Upper lobe of left lung (tissue), 6 donors: ENCODE results near the gene UBXN2A. TPM values are rescaled to one million over a fixed set of nuclear protein-coding genes. Genes with fewer than 3 reads are reported as not detected.

Experiments
- ATAC-seq, 2 donors: fragments of 200-7000 bp; cut with Tn5 transposase; one replicate each; pipeline ENCODE4 v1.9.1; 2022; ENCODE audit warnings: mild to moderate bottlenecking in 2 of 2, moderate library complexity in 2 of 2; ENCODE audit not compliant: low FRiP score in 2 of 2
- DNase-seq, 2 donors: peaks; one replicate each; pipeline ENCODE4 v3.0.0-alpha.2; 2019 to 2020
- H3K27ac ChIP-seq, 4 donors: fragments of 200-600 bp; sonication (generic); one replicate each; pipeline ENCODE4 v1.5.1; 2016 to 2019
- H3K27me3 ChIP-seq, 4 donors: fragments of 200-600 bp; sonication (generic); one replicate each; pipeline ENCODE4 v1.5.1; 2017 to 2019
- H3K36me3 ChIP-seq, 4 donors: fragments of 200-600 bp; sonication (generic); one replicate each; pipeline ENCODE4 v1.5.1; 2016 to 2019
- H3K4me1 ChIP-seq, 4 donors: fragments of 200-600 bp; sonication (generic); one replicate each; pipeline ENCODE4 v1.5.1; 2018 to 2019
- H3K4me3 ChIP-seq, 4 donors: fragments of 200-600 bp; sonication (generic); one replicate each; pipeline ENCODE4 v1.5.1; 2017 to 2019; ENCODE audit warnings: mild to moderate bottlenecking in 2 of 4, moderate library complexity in 1 of 4
- H3K9me3 ChIP-seq, 4 donors: fragments of 200-600 bp; sonication (generic); one replicate each; pipeline ENCODE4 v1.5.1; 2018 to 2019
- CTCF ChIP-seq, 6 experiments: fragments of 450-650 bp in 4 of 6; fragments of 200-600 bp in 2 of 6; sonication (generic) in 2 of 6; IDR thresholded peaks; one replicate each; pipeline ENCODE4 v1.5.1; 2016 to 2019; ENCODE audit warnings: antibody characterized with exemption in 6 of 6
- EP300 ChIP-seq, 4 donors: sonication (generic); formaldehyde crosslinking; IDR thresholded peaks; one replicate each; pipeline ENCODE4 v1.5.1; 2017; ENCODE audit warnings: antibody characterized with exemption in 4 of 4, control low read depth in 2 of 4
- POLR2A ChIP-seq, 4 donors: fragments of 450-650 bp; IDR thresholded peaks; one replicate each; pipeline ENCODE4 v1.5.1; 2016 to 2017; ENCODE audit warnings: antibody characterized with exemption in 4 of 4, mild to moderate bottlenecking in 2 of 4
- POLR2AphosphoS5 ChIP-seq, 2 donors: sonication (generic); formaldehyde crosslinking; IDR thresholded peaks; one replicate each; pipeline ENCODE4 v1.5.1; 2017; ENCODE audit warnings: antibody characterized with exemption in 2 of 2
- WGBS, 2 donors: methylation state at CpG; one replicate each; pipeline ENCODE4 v1.1.5; 2017 to 2018; 5-methylcytosine and 5-hydroxymethylcytosine counted together
- total RNA-seq, 6 donors: library from RNA; depleted of rRNA in 4 of 6; stranded (reverse); fragments of >200 nt in 4 of 6; gene quantifications; one replicate each; pipeline versions ENCODE4 v1.1.0 to v1.2.1, GENCODE V29; 2016 to 2021
- donor health status: DM: no; HTN: no; CAD: no; lungs with moderate emphysema.
- donor health status: DM: no; HTN: yes; CAD: no; lungs with severe emphysema.

UBXN2A gene
- total RNA-seq, 6 donors from 2014 or later, result 6.3 to 16.8 (median 10.5) TPM

GRCh38 chr2:23903034-23903433 lies 37.2 kb upstream of the UBXN2A start:
- ATAC-seq (no peak), DNase-seq (no peak)
- H3K9me3 ChIP-seq, result no peaks in the 10 kb centered on the region
- H3K4me3 ChIP-seq, result no peak overlapping the region
- no peak for TF ChIP-seq POLR2A (IDR thresholded peaks at IDR 0.05)
- no peaks in the 10 kb centered on the region for H3K27me3 ChIP-seq
- 97 to 98% methylated on average over 2 of the region's 2 CpGs for WGBS, 2 donors
- no peaks in the 10 kb centered on the region for H3K36me3 ChIP-seq
- peaks cover 17 to 35% (median 31%) of the 10 kb centered on the region in 4 donors for H3K4me1 ChIP-seq
- H3K27ac ChIP-seq, result no peak overlapping the region

GRCh38 chr2:23904215-23904614 lies 36.0 kb upstream of the UBXN2A start:
- WGBS, 2 donors, result 93 to 96% methylated on average over 1 of the region's 1 CpG
- H3K4me3 ChIP-seq, result no peak overlapping the region
- no peaks in the 10 kb centered on the region for H3K36me3 ChIP-seq
- H3K27ac ChIP-seq, result no peak overlapping the region
- no peaks in the 10 kb centered on the region for H3K9me3 ChIP-seq
- DNase-seq (no peak), ATAC-seq (no peak)
- H3K27me3 ChIP-seq, result no peaks in the 10 kb centered on the region
- no peak for TF ChIP-seq CTCF (IDR thresholded peaks at IDR 0.05)
- H3K4me1 ChIP-seq, result peaks cover 17 to 35% (median 31%) of the 10 kb centered on the region in 4 donors

- 72 to 86% methylated on average over 2 of the region's 2 CpGs for WGBS, 2 donors
- Histone ChIP-seq H3K36me3 (no peaks in the 10 kb centered on the region), H3K4me1 (peaks cover 17 to 35% (median 31%) of the 10 kb centered on the region in 4 donors), H3K9me3 (no peaks in the 10 kb centered on the region), H3K27ac (no peak overlapping the region), H3K27me3 (no peaks in the 10 kb centered on the region), H3K4me3 (no peak overlapping the region)
- ATAC-seq, result peak in 1 of 2 donors; percentile 59
- no peak for DNase-seq
- TF ChIP-seq POLR2A (IDR thresholded peaks at IDR 0.05) (no peak), POLR2AphosphoS5 (IDR thresholded peaks at IDR 0.05) (no peak), EP300 (IDR thresholded peaks at IDR 0.05) (no peak), CTCF (IDR thresholded peaks at IDR 0.05) (no peak)
Observed at GRCh38 chr2:23904692-23905091, 35.6 kb upstream of the UBXN2A start.

- 37 to 39% methylated on average over 2 of the region's 2 CpGs for WGBS, 2 donors
Observed at GRCh38 chr2:23905155-23905554, 35.1 kb upstream of the UBXN2A start.

GRCh38 chr2:23912054-23912453 lies 28.2 kb upstream of the UBXN2A start:
- H3K27me3 ChIP-seq, result no peaks in the 10 kb centered on the region
- H3K27ac ChIP-seq, result no peak overlapping the region
- TF ChIP-seq CTCF (IDR thresholded peaks at IDR 0.05) (no peak), EP300 (IDR thresholded peaks at IDR 0.05) (no peak), POLR2A (IDR thresholded peaks at IDR 0.05) (no peak), POLR2AphosphoS5 (IDR thresholded peaks at IDR 0.05) (no peak)
- DNase-seq, result no peak
- peaks cover 0 to 8% (median 6%) of the 10 kb centered on the region in 4 donors for H3K4me1 ChIP-seq
- no peak for ATAC-seq
- 90 to 99% methylated on average over 3 of the region's 3 CpGs for WGBS, 2 donors
- no peak overlapping the region for H3K4me3 ChIP-seq
- H3K9me3 ChIP-seq, result no peaks in the 10 kb centered on the region
- no peaks in the 10 kb centered on the region for H3K36me3 ChIP-seq

More at GRCh38 chr2:23905155-23905554, 35.1 kb upstream of the UBXN2A start:
- Histone ChIP-seq H3K36me3 (no peaks in the 10 kb centered on the region), H3K27ac (no peak overlapping the region), H3K27me3 (no peaks in the 10 kb centered on the region), H3K4me3 (no peak overlapping the region), H3K9me3 (no peaks in the 10 kb centered on the region), H3K4me1 (peaks cover 17 to 35% (median 31%) of the 10 kb centered on the region in 4 donors)
- ATAC-seq (no peak), DNase-seq (no peak)
- TF ChIP-seq POLR2A (IDR thresholded peaks at IDR 0.05) (no peak), CTCF (IDR thresholded peaks at IDR 0.05) (no peak), POLR2AphosphoS5 (IDR thresholded peaks at IDR 0.05) (no peak), EP300 (IDR thresholded peaks at IDR 0.05) (no peak)
